Neutrophil (primary cell): ENCODE measurements around the gene LZTR1.

ENCODE experiments used
- H3K27ac ChIP-seq: fragments of 200-600 bp; sonication (generic); 2 replicates; pipeline ENCODE4 v1.5.1; 2016; ENCODE audit warnings: mild to moderate bottlenecking, moderate library complexity
- H3K27me3 ChIP-seq: fragments of 200-600 bp; sonication (generic); 2 replicates; pipeline ENCODE4 v1.6.0; 2016; ENCODE audit warnings: mild to moderate bottlenecking
- H3K36me3 ChIP-seq: fragments of 200-600 bp; sonication (generic); 2 replicates; pipeline ENCODE4 v1.5.1; 2017
- H3K4me1 ChIP-seq, 2 experiments: fragments of 200-600 bp in 1 of 2; sonication (generic) in 1 of 2; 1 replicate in 1 of 2; 2 replicates in 1 of 2; pipeline versions ENCODE4 v1.5.1 to v1.6.1; 2013 to 2016; ENCODE audit warnings: low read depth in 1 of 2, low read length in 1 of 2, mild to moderate bottlenecking in 1 of 2, moderate library complexity in 1 of 2; ENCODE audit not compliant: control insufficient read depth in 1 of 2, insufficient read depth in 1 of 2
- H3K4me3 ChIP-seq, 2 experiments: fragments of 200-600 bp in 1 of 2; sonication (generic) in 1 of 2; 1 replicate in 1 of 2; 2 replicates in 1 of 2; pipeline ENCODE4 v1.5.1; 2013 to 2016; ENCODE audit warnings: low read depth in 1 of 2, low read length in 1 of 2, mild to moderate bottlenecking in 1 of 2, moderate library complexity in 1 of 2
- H3K9me3 ChIP-seq: fragments of 200-600 bp; sonication (generic); 2 replicates; pipeline ENCODE4 v1.5.1; 2016
- CTCF ChIP-seq: fragments of 200-600 bp; sonication (generic); IDR thresholded peaks from 2 replicates; pipeline ENCODE4 v1.5.1; 2016; ENCODE audit warnings: antibody characterized with exemption

The LZTR1 gene

GRCh38 chr22:21041937-21042336 lies 59.8 kb downstream of the LZTR1 start:
- peaks cover 0 to 4% of the 10 kb centered on the region in 2 experiments for H3K4me1 ChIP-seq
- no peak for TF ChIP-seq CTCF

GRCh38 chr22:21042978-21043859 lies 61.1 kb downstream of the LZTR1 start:
- Histone ChIP-seq H3K4me3 (no peak overlapping the region), H3K36me3 (no peaks in the 10 kb centered on the region), H3K9me3 (no peaks in the 10 kb centered on the region), H3K4me1 (peaks cover 0 to 4% of the 10 kb centered on the region in 2 experiments), H3K27ac (no peak overlapping the region), H3K27me3 (peaks cover 56% of the 10 kb centered on the region)
- no peak for TF ChIP-seq CTCF

More at GRCh38 chr22:21041937-21042336, 59.8 kb downstream of the LZTR1 start:
- Histone ChIP-seq H3K36me3 (no peaks in the 10 kb centered on the region), H3K4me3 (no peak overlapping the region), H3K27me3 (peaks cover 52% of the 10 kb centered on the region), H3K9me3 (no peaks in the 10 kb centered on the region), H3K27ac (no peak overlapping the region)

- no peak overlapping the region for H3K27ac ChIP-seq
- H3K36me3 ChIP-seq = no peaks in the 10 kb centered on the region
- no peaks in the 10 kb centered on the region for H3K9me3 ChIP-seq
- no peak overlapping the region for H3K4me3 ChIP-seq
- H3K27me3 ChIP-seq = peaks cover 59% of the 10 kb centered on the region
- peaks cover 0 to 4% of the 10 kb centered on the region in 2 experiments for H3K4me1 ChIP-seq
- TF ChIP-seq CTCF = no peak
Observed at GRCh38 chr22:21043860-21044535, 61.9 kb downstream of the LZTR1 start.

GRCh38 chr22:21044931-21045584 lies 63.0 kb downstream of the LZTR1 start:
- no peak for TF ChIP-seq CTCF
- H3K27ac ChIP-seq = no peak overlapping the region
- peaks cover 0 to 4% of the 10 kb centered on the region in 2 experiments for H3K4me1 ChIP-seq

GRCh38 chr22:21045585-21046294 lies 63.6 kb downstream of the LZTR1 start, which contains the start of gene LRRC74B:
Gene LRRC74B (plus strand): TSS chr22:21045946. CDS start chr22:21045987, 41 bp downstream.
- no peak for TF ChIP-seq CTCF
- H3K4me3 ChIP-seq = no peak within 1 kb of the TSS
- H3K4me1 ChIP-seq = peaks cover 0 to 4% of the 10 kb centered on the region in 2 experiments
- no peaks in the 10 kb centered on the region for H3K9me3 ChIP-seq
- H3K27me3 ChIP-seq = peaks cover 59% of the 10 kb centered on the region
- H3K27ac ChIP-seq = no peak within 1 kb of the TSS
- no peaks in the 10 kb centered on the region for H3K36me3 ChIP-seq

More at GRCh38 chr22:21044931-21045584, 63.0 kb downstream of the LZTR1 start:
- no peaks in the 10 kb centered on the region for H3K36me3 ChIP-seq
- no peaks in the 10 kb centered on the region for H3K9me3 ChIP-seq
- H3K27me3 ChIP-seq = peaks cover 59% of the 10 kb centered on the region
- H3K4me3 ChIP-seq = no peak overlapping the region
